ENCODE measurements around the gene TPM3.

DNA sequence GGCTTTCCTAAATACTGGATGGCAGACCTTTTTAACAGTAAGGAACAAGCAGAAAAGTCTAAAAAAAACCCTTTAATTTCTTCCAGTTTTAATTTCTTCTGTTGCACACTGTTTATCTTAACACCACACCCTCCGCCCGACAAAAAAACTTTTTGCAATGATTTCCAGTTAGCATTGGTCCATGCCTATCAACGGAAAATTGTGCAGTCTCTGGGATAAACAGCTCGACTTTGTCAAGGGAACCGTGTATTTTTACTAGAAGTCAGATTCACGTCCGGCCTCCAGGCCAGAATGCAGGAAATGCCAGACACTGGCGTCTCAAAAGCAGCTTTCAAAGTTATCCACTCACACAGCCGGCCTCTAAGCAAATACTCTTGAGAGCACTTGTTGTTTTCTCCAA is 36.6 kb downstream of the TPM3 start:
- no peak for TF ChIP-seq CTCF (IDR thresholded peaks at IDR 0.05)
- TF ChIP-seq POLR2A (IDR thresholded peaks at IDR 0.05): no peak

Measured in adrenal gland (tissue), 5 donors.